ENCODE data around the gene ADAMTSL1.

- TF ChIP-seq CTCF (IDR thresholded peaks at IDR 0.05) = no peak
- TF ChIP-seq POLR2A (IDR thresholded peaks at IDR 0.05; ENCODE audit: low read length) = no peak
- TF ChIP-seq EP300 (IDR thresholded peaks at IDR 0.05) = no peak
Observed at GRCh38 chr9:18776836-18777820, 303.2 kb downstream of the ADAMTSL1 start.
